Colonic mucosa (tissue), 4 donors: ENCODE results near the gene TTC28. TPM values are rescaled to one million over a fixed set of nuclear protein-coding genes. Genes with fewer than 3 reads are reported as not detected.

Source experiments
- DNase-seq: peaks from one replicate; pipeline ENCODE4 v3.0.0-alpha.2; 2020
- H3K27ac ChIP-seq: fragments of 200-600 bp; one replicate; pipeline ENCODE4 v1.8.0; 2021
- H3K27me3 ChIP-seq: fragments of 200-600 bp; one replicate; pipeline ENCODE4 v1.8.0; 2021
- H3K36me3 ChIP-seq: fragments of 200-600 bp; one replicate; pipeline ENCODE4 v1.8.0; 2021
- H3K4me1 ChIP-seq: fragments of 200-600 bp; one replicate; pipeline ENCODE4 v1.8.0; 2021; ENCODE audit warnings: mild to moderate bottlenecking
- H3K4me3 ChIP-seq: fragments of 200-600 bp; one replicate; pipeline ENCODE4 v1.8.0; 2021
- H3K9ac ChIP-seq, 2 donors: one replicate each; pipeline ENCODE4 v1.7.0; 2013; ENCODE audit warnings: control low read depth in 2 of 2, low read depth in 2 of 2, low read length in 2 of 2
- H3K9me3 ChIP-seq: fragments of 200-600 bp; one replicate; pipeline ENCODE4 v1.8.0; 2021
- intact Hi-C: fragments of 100-400 bp; cut with DNase I; formaldehyde crosslinking; loops from one replicate; pipeline ENCODE4 v1.14.1; 2022
- total RNA-seq, 2 donors: library from RNA; stranded (reverse); fragmentation: NEBNext Ultra II Directional in 1 of 2; extraction: Animal tissue kit (Norgen Biotek cat#: 25700) in 1 of 2; gene quantifications; one replicate each; pipeline ENCODE4 v1.2.1, GENCODE V29; 2021
- TF ChIP-seq, protein P1 (sequence below): fragments of 200-600 bp; IDR thresholded peaks from one replicate; pipeline ENCODE4 v1.8.0; 2022; ENCODE audit warnings: antibody characterized with exemption, mild to moderate bottlenecking
- donor health status: healthy.
- donor health status: DM: no; HTN: no; CAD: no.
- donor health status: DM: no; HTN: no; CAD: no.

The TTC28 gene
- total RNA-seq, 2 donors from 2014 or later: 6.6 to 9.2 TPM

DNA sequence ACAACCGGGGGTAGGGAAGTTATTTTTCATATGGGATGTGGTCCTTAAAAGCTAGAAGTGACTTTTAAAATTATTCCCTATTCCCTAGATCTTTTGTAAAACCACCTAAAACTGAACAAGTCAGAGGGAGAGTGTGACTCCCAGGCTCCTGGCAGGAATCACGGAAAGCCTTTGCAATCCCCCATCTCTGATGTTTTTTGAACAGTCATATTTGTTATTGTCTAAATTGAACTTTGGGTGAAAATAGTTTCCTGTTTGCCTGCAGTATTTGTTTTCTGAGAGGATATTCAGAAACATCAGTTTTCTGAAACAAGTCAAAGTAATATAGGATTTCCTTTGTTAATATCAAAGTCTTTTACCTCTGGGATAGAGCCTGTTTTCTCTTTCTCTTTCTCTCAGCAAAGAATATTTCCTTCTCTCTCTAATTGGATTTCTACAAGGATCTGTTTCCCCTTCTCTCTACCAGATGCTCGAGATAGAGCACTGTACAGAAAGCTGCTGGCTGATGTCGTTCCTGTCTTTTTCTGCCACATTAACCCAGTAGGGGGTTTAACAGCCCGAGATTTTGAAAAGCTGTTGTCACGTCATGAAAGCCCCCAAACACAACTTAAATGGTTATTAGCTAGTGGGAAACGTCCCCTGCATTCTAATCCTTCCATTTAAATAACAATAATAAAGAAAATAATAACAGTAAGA is 628.4 kb downstream of the TTC28 start:
- Histone ChIP-seq H3K27ac (no peak overlapping the region), H3K9me3 (no peaks in the 10 kb centered on the region)
- intact Hi-C loops: loop anchor here (2.0 kb wide), 1 partner anchor 544 kb away; no protein-coding TSS in a partner anchor

DNA sequence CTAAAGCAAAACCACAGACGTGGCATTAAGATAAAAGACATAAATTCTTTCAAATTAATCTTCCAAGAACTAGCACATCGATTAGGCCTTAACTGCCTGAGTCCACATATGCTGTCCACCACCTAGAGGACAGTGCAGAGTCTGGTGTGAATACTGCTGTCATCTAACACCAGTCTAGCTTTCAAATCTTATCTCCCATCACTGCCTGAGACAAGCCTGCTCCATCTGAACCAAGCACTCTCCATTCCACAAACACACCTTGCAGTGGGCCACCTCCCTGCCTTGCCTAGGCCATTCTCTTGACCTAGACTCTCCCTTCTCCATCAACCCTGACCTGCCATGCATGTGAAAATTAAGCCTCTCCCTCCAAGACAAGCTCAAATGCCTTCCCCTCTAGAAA is 631.1 kb downstream of the TTC28 start:
- Histone ChIP-seq H3K4me1 (no peaks in the 10 kb centered on the region), H3K9me3 (no peaks in the 10 kb centered on the region), H3K9ac (no peak overlapping the region), H3K27me3 (no peaks in the 10 kb centered on the region), H3K27ac (no peak overlapping the region), H3K4me3 (no peak overlapping the region), H3K36me3 (no peaks in the 10 kb centered on the region)
- TF ChIP-seq, protein P1, sequence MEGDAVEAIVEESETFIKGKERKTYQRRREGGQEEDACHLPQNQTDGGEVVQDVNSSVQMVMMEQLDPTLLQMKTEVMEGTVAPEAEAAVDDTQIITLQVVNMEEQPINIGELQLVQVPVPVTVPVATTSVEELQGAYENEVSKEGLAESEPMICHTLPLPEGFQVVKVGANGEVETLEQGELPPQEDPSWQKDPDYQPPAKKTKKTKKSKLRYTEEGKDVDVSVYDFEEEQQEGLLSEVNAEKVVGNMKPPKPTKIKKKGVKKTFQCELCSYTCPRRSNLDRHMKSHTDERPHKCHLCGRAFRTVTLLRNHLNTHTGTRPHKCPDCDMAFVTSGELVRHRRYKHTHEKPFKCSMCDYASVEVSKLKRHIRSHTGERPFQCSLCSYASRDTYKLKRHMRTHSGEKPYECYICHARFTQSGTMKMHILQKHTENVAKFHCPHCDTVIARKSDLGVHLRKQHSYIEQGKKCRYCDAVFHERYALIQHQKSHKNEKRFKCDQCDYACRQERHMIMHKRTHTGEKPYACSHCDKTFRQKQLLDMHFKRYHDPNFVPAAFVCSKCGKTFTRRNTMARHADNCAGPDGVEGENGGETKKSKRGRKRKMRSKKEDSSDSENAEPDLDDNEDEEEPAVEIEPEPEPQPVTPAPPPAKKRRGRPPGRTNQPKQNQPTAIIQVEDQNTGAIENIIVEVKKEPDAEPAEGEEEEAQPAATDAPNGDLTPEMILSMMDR: no peak
- intact Hi-C loops: no loop called here
- no peak for DNase-seq

More for the DNA sequence above, 628.4 kb downstream of the TTC28 start:
- Histone ChIP-seq H3K4me3 (no peak overlapping the region), H3K4me1 (no peaks in the 10 kb centered on the region), H3K27me3 (no peaks in the 10 kb centered on the region), H3K9ac (no peak overlapping the region), H3K36me3 (no peaks in the 10 kb centered on the region)
- DNase-seq: no peak
- TF ChIP-seq, protein P1: no peak

DNA sequence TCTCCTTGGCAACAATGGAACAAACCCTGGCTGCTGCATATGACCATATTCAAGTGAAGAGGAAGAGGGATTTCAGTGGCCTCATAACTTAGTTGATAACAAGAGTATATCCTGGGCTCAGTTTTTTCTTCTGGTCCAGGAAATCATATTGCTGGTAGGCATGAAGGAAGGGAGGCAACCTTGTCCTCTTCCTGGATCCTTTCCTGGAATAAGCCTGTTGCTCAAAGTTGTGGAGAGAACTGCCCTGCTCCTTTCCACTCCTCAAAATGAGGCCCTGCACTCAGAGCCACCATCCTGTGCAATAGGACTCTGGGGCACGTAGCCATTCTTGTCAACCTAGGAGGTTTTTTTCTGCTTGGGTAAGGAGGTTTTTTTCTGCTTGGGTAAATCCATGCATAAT is 631.9 kb downstream of the TTC28 start:
- TF ChIP-seq, protein P1: no peak
- H3K27ac ChIP-seq: no peak overlapping the region
- H3K4me3 ChIP-seq: no peak overlapping the region
- intact Hi-C loops: no loop called here
- no peaks in the 10 kb centered on the region for H3K4me1 ChIP-seq
- no peaks in the 10 kb centered on the region for H3K27me3 ChIP-seq
- no peaks in the 10 kb centered on the region for H3K9me3 ChIP-seq
- H3K36me3 ChIP-seq: no peaks in the 10 kb centered on the region
- no peak for DNase-seq
- no peak overlapping the region for H3K9ac ChIP-seq

DNA sequence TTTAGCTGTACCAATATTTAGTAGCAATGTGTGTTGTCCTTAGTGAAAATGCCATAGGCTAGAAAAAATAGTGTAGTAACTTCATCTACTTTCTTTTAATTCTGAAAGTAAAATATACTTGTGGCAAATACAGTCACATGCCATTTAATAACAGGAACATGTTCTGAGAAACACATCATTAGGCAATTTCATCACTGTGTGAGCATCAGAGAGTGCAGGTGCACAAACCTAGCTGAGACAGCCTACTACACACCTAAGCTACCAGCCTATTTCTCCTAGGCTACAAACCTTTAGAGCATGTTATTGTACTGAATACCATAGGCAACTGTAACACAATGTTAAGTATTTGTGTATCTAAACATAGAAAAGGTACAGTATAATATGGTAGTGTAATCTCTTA is 633.5 kb downstream of the TTC28 start:
- intact Hi-C loops: no loop called here
- no peaks in the 10 kb centered on the region for H3K9me3 ChIP-seq
- H3K4me1 ChIP-seq: no peaks in the 10 kb centered on the region
- no peaks in the 10 kb centered on the region for H3K36me3 ChIP-seq
- H3K4me3 ChIP-seq: no peak overlapping the region
- no peak for DNase-seq
- TF ChIP-seq, protein P1: no peak
- no peaks in the 10 kb centered on the region for H3K27me3 ChIP-seq
- H3K9ac ChIP-seq: no peak overlapping the region
- no peak overlapping the region for H3K27ac ChIP-seq

DNA sequence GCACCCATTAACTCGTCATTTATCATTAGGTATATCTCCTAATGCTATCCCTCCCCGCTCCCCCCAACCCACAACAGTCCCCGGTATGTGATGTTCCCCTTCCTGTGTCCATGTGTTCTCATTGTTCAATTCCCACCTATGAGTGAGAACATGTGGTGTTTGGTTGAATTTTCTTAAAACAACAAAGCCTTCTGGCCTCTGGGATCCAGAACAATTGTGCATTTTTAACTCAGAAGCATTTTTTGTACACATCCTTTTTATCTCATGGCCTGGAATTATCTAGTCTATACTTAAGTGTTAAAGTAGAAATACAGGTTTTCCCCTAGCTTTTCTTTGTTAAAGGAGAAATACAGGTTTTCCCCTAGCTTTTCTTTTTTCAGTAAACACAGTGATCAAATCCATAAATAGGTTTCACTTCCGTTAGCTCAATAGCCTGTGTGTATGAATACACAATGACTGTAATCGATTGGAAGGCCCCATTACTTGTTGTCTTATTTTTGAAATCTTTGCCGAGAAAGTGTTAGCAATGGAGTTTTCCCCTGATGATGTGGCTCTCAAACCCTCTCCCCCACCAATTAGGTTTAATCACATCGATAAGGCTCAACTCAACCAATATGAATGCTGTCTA is 635.0 kb downstream of the TTC28 start:
- no peak for DNase-seq
- TF ChIP-seq, protein P1: no peak
- Histone ChIP-seq H3K4me1 (no peaks in the 10 kb centered on the region), H3K9me3 (no peaks in the 10 kb centered on the region), H3K27me3 (no peaks in the 10 kb centered on the region), H3K9ac (no peak overlapping the region), H3K27ac (no peak overlapping the region), H3K36me3 (no peaks in the 10 kb centered on the region), H3K4me3 (no peak overlapping the region)
- intact Hi-C loops: no loop called here
